CD4-positive, alpha-beta T cell (primary cell): ENCODE data around the gene RAB9B. TPM values are rescaled to one million over a fixed set of nuclear protein-coding genes. Genes with fewer than 3 reads are reported as not detected.

Source experiments
- ATAC-seq: fragments of 200-7000 bp; cut with Tn5 transposase; one replicate; pipeline ENCODE4 v1.10.0; 2022; ENCODE audit warnings: mild to moderate bottlenecking; ENCODE audit not compliant: poor library complexity
- CTCF ChIA-PET: fragments of 350-600 bp; sonication (Branson Sonifier 250); formaldehyde crosslinking; loops from one replicate; lab custom pipeline; 2021; ENCODE audit warnings: antibody characterized with exemption, inconsistent platforms; lab: Charles Lee
- POLR2A ChIA-PET: fragments of 350-600 bp; sonication (Branson Sonifier 250); formaldehyde crosslinking; loops from one replicate; lab custom pipeline; 2021; ENCODE audit warnings: antibody characterized with exemption, inconsistent platforms; lab: Charles Lee
- DNase-seq, 14 experiments: peaks; one replicate each; pipeline ENCODE4 v3.0.0-alpha.2; 2013 to 2020; ENCODE audit warnings: mixed read lengths in 2 of 14
- H3K27ac ChIP-seq, 2 donors: one replicate each; pipeline versions ENCODE4 v1.5.1 to v1.7.0; 2013; ENCODE audit warnings: low read length in 2 of 2, low read depth in 1 of 2, mild to moderate bottlenecking in 1 of 2
- H3K27me3 ChIP-seq, 2 experiments: 1 replicate in 1 of 2; 2 replicates in 1 of 2; pipeline versions ENCODE4 v1.6.1 to v1.7.0; 2013; ENCODE audit warnings: low read length in 2 of 2, control low read depth in 1 of 2, mild to moderate bottlenecking in 1 of 2, moderate library complexity in 1 of 2; ENCODE audit not compliant: insufficient read depth in 2 of 2, control insufficient read depth in 1 of 2
- H3K36me3 ChIP-seq: one replicate; pipeline ENCODE4 v1.6.1; 2013; ENCODE audit warnings: low read length, control low read depth; ENCODE audit not compliant: insufficient read depth
- H3K4me1 ChIP-seq: one replicate; pipeline ENCODE4 v1.6.1; 2013; ENCODE audit warnings: low read length, control low read depth; ENCODE audit not compliant: insufficient read depth
- H3K4me3 ChIP-seq: one replicate; pipeline ENCODE4 v1.5.1; 2013; ENCODE audit warnings: mild to moderate bottlenecking, low read length, moderate library complexity
- H3K9me3 ChIP-seq, 2 experiments: 1 replicate in 1 of 2; 2 replicates in 1 of 2; pipeline versions ENCODE4 v1.6.1 to v1.7.0; 2013; ENCODE audit warnings: low read length in 2 of 2, mild to moderate bottlenecking in 2 of 2, control low read depth in 1 of 2, moderate library complexity in 1 of 2; ENCODE audit not compliant: control insufficient read depth in 1 of 2, insufficient read depth in 1 of 2
- H3K27ac Mint-ChIP-seq: one replicate; pipeline ENCODE4 v1.8.0; 2020; ENCODE audit warnings: mixed read lengths
- H3K27me3 Mint-ChIP-seq: one replicate; pipeline ENCODE4 v1.8.0; 2021; ENCODE audit warnings: mixed read lengths
- H3K36me3 Mint-ChIP-seq: one replicate; pipeline ENCODE4 v1.8.0; 2021; ENCODE audit warnings: low read depth, mixed read lengths
- H3K4me1 Mint-ChIP-seq: one replicate; pipeline ENCODE4 v1.8.0; 2021; ENCODE audit warnings: low read depth, mixed read lengths
- H3K4me3 Mint-ChIP-seq: one replicate; pipeline ENCODE4 v1.8.0; 2020; ENCODE audit warnings: mild to moderate bottlenecking, mixed read lengths
- H3K9me3 Mint-ChIP-seq: one replicate; pipeline ENCODE4 v1.8.0; 2020; ENCODE audit warnings: mixed read lengths
- CTCF ChIP-seq: fragments of 200-600 bp; IDR thresholded peaks from one replicate; pipeline ENCODE4 v1.8.0; 2022; ENCODE audit warnings: antibody characterized with exemption, mild to moderate bottlenecking
- intact Hi-C, 2 experiments: fragments of 100-400 bp; cut with DNase I in 1 of 2; cut with micrococcal nuclease in 1 of 2; formaldehyde crosslinking; loops; one replicate each; pipeline versions ENCODE4 v1.15.1 to v1.9.0; 2023 to 2025; cut with DNase I, micrococcal nuclease
- total RNA-seq, 174 experiments: library from RNA in 2 of 174; stranded (reverse) in 2 of 174; gene quantifications; one replicate each; pipeline ENCODE4 v1.2.3 and lab custom pipeline; 2021 to 2026

The RAB9B gene
- total RNA-seq, 2 experiments from 2014 or later = 0.11 TPM; not detected in 1

- no peak for TF ChIP-seq CTCF
- ChIA-PET POLR2A (no interaction called here), CTCF (interaction anchor here (0.6 kb wide), 1 partner anchor 349 kb away, joined by 3 read pairs; no protein-coding TSS in a partner anchor)
- Histone ChIP-seq H3K36me3 (no peaks in the 10 kb centered on the region), H3K9me3 (no peaks in the 10 kb centered on the region), H3K4me3 (no peak overlapping the region), H3K4me1 (no peaks in the 10 kb centered on the region), H3K27me3 (no peaks in the 10 kb centered on the region), H3K27ac (no peak overlapping the region)
- Mint-ChIP-seq H3K27me3 (no peaks in the 10 kb centered on the region), H3K9me3 (no peaks in the 10 kb centered on the region), H3K4me1 (no peaks in the 10 kb centered on the region), H3K27ac (no peak overlapping the region), H3K36me3 (no peaks in the 10 kb centered on the region), H3K4me3 (no peak overlapping the region)
- no peak for ATAC-seq
- intact Hi-C loops = no loop called here
- no peak for DNase-seq
Measured at GRCh38 chrX:103800318-103800717, 31.7 kb downstream of the RAB9B start.

DNA sequence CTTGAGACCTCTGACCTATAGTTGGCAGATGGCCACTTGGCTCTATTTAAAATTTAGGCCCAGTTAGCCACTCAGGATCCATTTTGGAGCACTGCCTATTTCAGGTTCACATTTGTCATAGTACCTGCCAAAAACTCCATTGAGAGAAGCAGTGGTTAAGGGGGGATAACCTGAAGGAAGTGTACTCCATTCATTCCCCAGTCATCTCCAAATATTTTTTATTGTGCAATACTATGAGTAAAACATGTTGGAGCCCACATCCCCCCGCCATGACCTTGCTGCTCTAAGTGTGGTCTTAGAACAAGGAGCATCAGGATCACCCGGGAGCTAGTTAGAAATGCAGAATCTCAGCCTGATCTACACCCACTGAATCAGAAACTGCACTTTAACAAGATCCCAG is 34.4 kb downstream of the RAB9B start:
- intact Hi-C loops = no loop called here
- Histone ChIP-seq H3K4me3 (no peak overlapping the region), H3K36me3 (no peaks in the 10 kb centered on the region), H3K9me3 (no peaks in the 10 kb centered on the region), H3K27ac (no peak overlapping the region), H3K4me1 (no peaks in the 10 kb centered on the region), H3K27me3 (no peaks in the 10 kb centered on the region)
- no peak for ATAC-seq
- CTCF ChIA-PET = no interaction called here
- Mint-ChIP-seq H3K9me3 (no peaks in the 10 kb centered on the region), H3K27me3 (peaks cover 4% of the 10 kb centered on the region), H3K4me3 (no peak overlapping the region), H3K27ac (no peak overlapping the region), H3K4me1 (no peaks in the 10 kb centered on the region), H3K36me3 (no peaks in the 10 kb centered on the region)
- DNase-seq = no peak
- TF ChIP-seq CTCF = no peak
- POLR2A ChIA-PET = no interaction called here

GRCh38 chrX:103794119-103794518 is 37.9 kb downstream of the RAB9B start:
- POLR2A ChIA-PET = no interaction called here
- no peaks in the 10 kb centered on the region for H3K36me3 ChIP-seq
- ATAC-seq (no peak), DNase-seq (no peak)
- intact Hi-C loops = no loop called here
- H3K27me3 ChIP-seq = peaks cover 0 to 4% of the 10 kb centered on the region in 2 experiments
- no peaks in the 10 kb centered on the region for H3K4me1 Mint-ChIP-seq
- no peaks in the 10 kb centered on the region for H3K36me3 Mint-ChIP-seq
- H3K27ac Mint-ChIP-seq = no peak overlapping the region
- H3K27me3 Mint-ChIP-seq = peaks cover 4% of the 10 kb centered on the region
- CTCF ChIA-PET = no interaction called here
- H3K9me3 ChIP-seq = no peaks in the 10 kb centered on the region
- H3K9me3 Mint-ChIP-seq = no peaks in the 10 kb centered on the region
- H3K4me3 Mint-ChIP-seq = no peak overlapping the region
- no peak overlapping the region for H3K4me3 ChIP-seq
- no peak for TF ChIP-seq CTCF
- H3K4me1 ChIP-seq = no peaks in the 10 kb centered on the region
- H3K27ac ChIP-seq = no peak overlapping the region
